ENCODE results near the gene TBC1D3B. TPM values are rescaled to one million over a fixed set of nuclear protein-coding genes. Genes with fewer than 3 reads are reported as not detected.

Gene TBC1D3B
- total RNA-seq (2022; extraction: Qiagen RNA extraction): 2.4 to 5.3 TPM (median 2.9 TPM) in 5 replicates

DNA sequence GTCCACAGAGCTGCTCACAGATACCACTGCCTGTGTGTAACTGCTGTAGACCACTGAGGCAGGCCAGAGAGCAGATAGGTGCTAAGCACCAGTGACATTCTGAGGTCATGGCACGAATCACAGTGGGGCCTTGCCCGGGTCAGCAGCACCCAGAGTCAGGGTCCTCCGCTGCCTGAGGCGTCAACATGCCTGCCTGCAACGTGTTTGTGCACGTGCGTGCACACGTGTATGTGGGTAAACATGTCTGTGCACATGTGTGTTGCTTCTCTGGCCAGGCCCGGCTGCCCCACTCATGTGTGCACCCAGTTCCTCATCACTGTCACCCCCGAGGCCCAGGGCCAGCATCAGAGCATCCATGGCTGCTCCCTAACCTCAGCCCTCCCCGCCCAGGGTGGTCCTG lies at the start of gene TBC1D3B:
TBC1D3B (minus strand) TSS at position 101 of the 400 bp plus-strand sequence. CDS start 1,586 bp downstream, outside the sequence.

DNA sequence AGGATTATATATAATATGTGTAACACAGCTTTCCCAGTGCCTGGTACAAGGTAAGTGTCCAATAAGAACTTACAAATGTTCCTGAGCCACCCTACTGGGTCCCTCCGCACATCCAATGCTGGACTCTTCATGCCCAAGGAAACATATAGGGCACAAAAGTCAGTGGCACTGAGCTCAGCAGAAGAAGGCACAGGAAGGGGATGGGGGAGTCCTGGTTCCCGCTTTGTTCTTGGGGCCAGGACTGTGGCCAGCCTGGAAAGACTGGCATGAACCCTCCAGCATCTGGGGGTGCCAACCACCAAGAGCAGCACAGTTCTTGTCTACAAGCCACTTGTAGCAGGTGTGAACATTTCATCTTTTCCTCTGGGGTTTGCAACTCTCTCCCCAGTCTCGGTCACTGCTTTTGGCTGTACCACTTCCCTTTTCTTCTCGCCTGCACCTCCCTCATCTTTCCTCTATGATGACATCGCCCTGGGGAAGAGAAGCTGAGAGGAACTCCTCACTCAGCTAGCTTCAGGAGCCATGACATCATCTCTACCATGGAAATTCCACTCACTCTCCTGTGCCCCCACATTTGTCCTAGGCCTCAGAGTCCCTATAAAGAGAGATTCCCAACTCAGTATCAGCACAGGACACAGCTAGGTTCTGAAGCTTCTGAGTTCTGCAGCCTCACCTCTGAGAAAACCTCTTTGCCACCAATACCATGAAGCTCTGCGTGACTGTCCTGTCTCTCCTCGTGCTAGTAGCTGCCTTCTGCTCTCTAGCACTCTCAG lies 34.2 kb upstream of the TBC1D3B start, which contains the start of gene CCL4L2:
CCL4L2 (plus strand) TSS at position 625 of the 773 bp plus-strand sequence.

Other genes starting within 250 kb of the TBC1D3B start
- gene RDM1, start 245.9 kb downstream of the TBC1D3B start, total RNA-seq (2022; extraction: Qiagen RNA extraction): 3.3 to 3.5 TPM (median 3.4 TPM) in 5 replicates
- gene LYZL6, start 232.9 kb downstream of the TBC1D3B start, total RNA-seq (2022; extraction: Qiagen RNA extraction): not detected in 5 replicates
- not detected in 5 replicates for gene CCL16, start 195.1 kb downstream of the TBC1D3B start, total RNA-seq (2022; extraction: Qiagen RNA extraction)
- gene CCL14, start 189.9 kb downstream of the TBC1D3B start, total RNA-seq (2022; extraction: Qiagen RNA extraction): not detected in 5 replicates
- gene CCL15, start 175.1 kb downstream of the TBC1D3B start, total RNA-seq (2022; extraction: Qiagen RNA extraction): not detected in 5 replicates
- gene CCL23, start 158.7 kb downstream of the TBC1D3B start, total RNA-seq (2022; extraction: Qiagen RNA extraction): not detected in 5 replicates
- gene CCL18, start 112.4 kb downstream of the TBC1D3B start, total RNA-seq (2022; extraction: Qiagen RNA extraction): not detected in 5 replicates
- gene CCL3, start 86.5 kb downstream of the TBC1D3B start, total RNA-seq (2022; extraction: Qiagen RNA extraction): not detected in 5 replicates
- gene CCL4, start 72.8 kb downstream of the TBC1D3B start, total RNA-seq (2022; extraction: Qiagen RNA extraction): 0.15 TPM in 1 of 5 replicates, not detected in the others
- not detected in 5 replicates for gene CCL3L1, start 20.1 kb upstream of the TBC1D3B start, total RNA-seq (2022; extraction: Qiagen RNA extraction)
- not detected in 5 replicates for gene CCL4L2, start 34.4 kb upstream of the TBC1D3B start, total RNA-seq (2022; extraction: Qiagen RNA extraction)
- 0.08 to 0.36 TPM (median 0.14 TPM) in 5 replicates for gene TBC1D3I, start 87.9 kb upstream of the TBC1D3B start, total RNA-seq (2022; extraction: Qiagen RNA extraction)
- gene TBC1D3G, start 147.2 kb upstream of the TBC1D3B start, total RNA-seq (2022; extraction: Qiagen RNA extraction): not detected in 5 replicates
- gene TBC1D3H, start 211.8 kb upstream of the TBC1D3B start, total RNA-seq (2022; extraction: Qiagen RNA extraction): not detected in 5 replicates

All from A549 treated with CORT108297 at 1 μM for 4 hours (cell line).